HEK293 (cell line): ENCODE measurements around the gene SLC34A3.
A peak's percentile ranks its signal among the peaks of the same experiment; 100 is the strongest.

Source experiments
- BCL11A ChIP-seq: fragments of 450-650 bp; formaldehyde crosslinking; IDR thresholded peaks from 2 replicates; pipeline ENCODE4 v1.5.1; 2016; ENCODE audit warnings: low read depth, missing biosample characterization, missing genetic modification characterization
- BCL11B ChIP-seq: fragments of 450-650 bp; formaldehyde crosslinking; IDR thresholded peaks from 2 replicates; pipeline ENCODE4 v1.5.1; 2016; ENCODE audit warnings: low read depth, missing biosample characterization, missing genetic modification characterization
- GLIS2 ChIP-seq: fragments of 450-650 bp; formaldehyde crosslinking; IDR thresholded peaks from 2 replicates; pipeline ENCODE4 v1.5.1; 2016; ENCODE audit warnings: missing biosample characterization, missing genetic modification characterization
- HOXD13 ChIP-seq: sonication (generic); formaldehyde crosslinking; IDR thresholded peaks from 2 replicates; pipeline ENCODE4 v1.8.0; 2022; ENCODE audit warnings: missing genetic modification reagents, borderline replicate concordance
- IKZF3 ChIP-seq: fragments of 450-650 bp; IDR thresholded peaks from 2 replicates; pipeline ENCODE4 v1.5.0; 2018; ENCODE audit warnings: missing biosample characterization, mild to moderate bottlenecking, missing genetic modification characterization, moderate library complexity
- KLF1 ChIP-seq: fragments of 450-650 bp; formaldehyde crosslinking; IDR thresholded peaks from 2 replicates; pipeline ENCODE4 v1.5.1; 2016; ENCODE audit warnings: missing biosample characterization, missing genetic modification characterization
- KLF10 ChIP-seq: fragments of 450-650 bp; IDR thresholded peaks from 2 replicates; pipeline ENCODE4 v1.5.1; 2018; ENCODE audit warnings: missing biosample characterization, mild to moderate bottlenecking, missing genetic modification characterization
- KLF16 ChIP-seq: fragments of 450-650 bp; formaldehyde crosslinking; IDR thresholded peaks from 2 replicates; pipeline ENCODE4 v1.5.1; 2017; ENCODE audit warnings: missing biosample characterization, missing genetic modification characterization
- RBAK ChIP-seq: fragments of 450-650 bp; formaldehyde crosslinking; IDR thresholded peaks from 2 replicates; pipeline ENCODE4 v1.5.1; 2016; ENCODE audit warnings: missing biosample characterization, missing genetic modification characterization
- SP3 ChIP-seq: fragments of 450-650 bp; formaldehyde crosslinking; IDR thresholded peaks from 2 replicates; pipeline ENCODE4 v1.5.1; 2016; ENCODE audit warnings: missing biosample characterization, missing genetic modification characterization
- WT1 ChIP-seq: fragments of 450-650 bp; formaldehyde crosslinking; IDR thresholded peaks from 2 replicates; pipeline ENCODE4 v1.5.1; 2016; ENCODE audit warnings: missing biosample characterization, missing genetic modification characterization
- ZBTB11 ChIP-seq: fragments of 450-650 bp; formaldehyde crosslinking; conservative IDR thresholded peaks from 2 replicates; pipeline ENCODE4 v1.5.1; 2016; ENCODE audit warnings: low read depth, missing biosample characterization, missing genetic modification characterization
- ZBTB20 ChIP-seq: fragments of 450-650 bp; formaldehyde crosslinking; IDR thresholded peaks from 2 replicates; pipeline ENCODE4 v1.5.1; 2016; ENCODE audit warnings: missing biosample characterization, missing genetic modification characterization
- ZEB2 ChIP-seq: fragments of 450-650 bp; formaldehyde crosslinking; IDR thresholded peaks from 2 replicates; pipeline ENCODE4 v1.5.1; 2016; ENCODE audit warnings: missing biosample characterization, missing genetic modification characterization
- ZIC2 ChIP-seq: fragments of 450-650 bp; formaldehyde crosslinking; IDR thresholded peaks from 2 replicates; pipeline ENCODE4 v1.5.1; 2016; ENCODE audit warnings: missing biosample characterization, missing genetic modification characterization
- ZNF10 ChIP-seq: fragments of 450-650 bp; formaldehyde crosslinking; IDR thresholded peaks from 2 replicates; pipeline ENCODE4 v1.5.1; 2017; ENCODE audit warnings: missing biosample characterization, missing genetic modification characterization
- ZNF155 ChIP-seq: fragments of 450-650 bp; formaldehyde crosslinking; IDR thresholded peaks from 2 replicates; pipeline ENCODE4 v1.5.1; 2016; ENCODE audit warnings: missing biosample characterization, missing genetic modification characterization
- ZNF2 ChIP-seq: fragments of 450-650 bp; formaldehyde crosslinking; IDR thresholded peaks from 2 replicates; pipeline ENCODE4 v1.5.1; 2016; ENCODE audit warnings: missing biosample characterization, missing genetic modification characterization
- ZNF239 ChIP-seq: fragments of 450-650 bp; formaldehyde crosslinking; IDR thresholded peaks from 2 replicates; pipeline ENCODE4 v1.5.1; 2016; ENCODE audit warnings: missing biosample characterization, missing genetic modification characterization
- ZNF24 ChIP-seq: fragments of 450-650 bp; formaldehyde crosslinking; IDR thresholded peaks from 2 replicates; pipeline ENCODE4 v1.5.1; 2016; ENCODE audit warnings: missing biosample characterization, missing genetic modification characterization
- ZNF423 ChIP-seq: fragments of 450-650 bp; formaldehyde crosslinking; IDR thresholded peaks from 2 replicates; pipeline ENCODE4 v1.5.1; 2016; ENCODE audit warnings: missing biosample characterization, missing genetic modification characterization
- ZNF426 ChIP-seq: fragments of 450-650 bp; formaldehyde crosslinking; IDR thresholded peaks from 2 replicates; pipeline ENCODE4 v1.5.1; 2017; ENCODE audit warnings: missing biosample characterization, missing genetic modification characterization, mild to moderate bottlenecking, inconsistent platforms, moderate library complexity
- ZNF610 ChIP-seq: fragments of 450-650 bp; formaldehyde crosslinking; IDR thresholded peaks from 2 replicates; pipeline ENCODE4 v1.5.1; 2016; ENCODE audit warnings: missing biosample characterization, missing genetic modification characterization, borderline replicate concordance
- ZNF692 ChIP-seq: fragments of 450-650 bp; formaldehyde crosslinking; IDR thresholded peaks from 2 replicates; pipeline ENCODE4 v1.5.1; 2016; ENCODE audit warnings: missing biosample characterization, missing genetic modification characterization
- TF ChIP-seq, protein P1 (sequence below): fragments of 450-650 bp; formaldehyde crosslinking; IDR thresholded peaks from 2 replicates; pipeline ENCODE4 v1.5.1; 2016; ENCODE audit warnings: missing biosample characterization, missing genetic modification characterization
- TF ChIP-seq, protein P2 (sequence below): fragments of 450-650 bp; formaldehyde crosslinking; IDR thresholded peaks from 2 replicates; pipeline ENCODE4 v1.5.1; 2016; ENCODE audit warnings: missing biosample characterization, missing genetic modification characterization
- TF ChIP-seq, protein P3 (sequence below): fragments of 450-650 bp; IDR thresholded peaks from 2 replicates; pipeline ENCODE4 v1.5.1; 2018; ENCODE audit warnings: missing biosample characterization, missing genetic modification characterization

SLC34A3 gene

GRCh38 chr9:137200311-137201204, 30.1 kb upstream of the SLC34A3 start, which contains the start of gene TPRN (continued):
- TF ChIP-seq BCL11B (tag by site-specific recombination) (peak; percentile 91), WT1 (tag by site-specific recombination) (no peak), ZIC2 (peak; percentile 49), IKZF3 (no peak), BCL11A (tag by site-specific recombination) (peak; percentile 85), ZNF239 (tag by site-specific recombination) (no peak), ZNF426 (tag by site-specific recombination) (no peak), KLF1 (peak; percentile 47; the same call in 1 of the 2 replicates), HOXD13 (CRISPR knock-in tag) (no peak), RBAK (tag by site-specific recombination) (no peak), ZNF692 (tag by site-specific recombination) (no peak), KLF10 (tag by site-specific recombination) (peak; percentile 99), SP3 (tag by site-specific recombination) (peak; percentile 97), GLIS2 (tag by site-specific recombination) (peak; percentile 100), ZNF2 (tag by site-specific recombination) (0 out of 2 replicates have a peak, but pooled peaks have one; percentile 41), ZBTB11 (peak; percentile 79), ZNF10 (tag by site-specific recombination) (no peak), ZNF155 (tag by site-specific recombination) (no peak), ZEB2 (tag by site-specific recombination) (peak; percentile 87), ZNF24 (no peak), ZNF610 (tag by site-specific recombination) (no peak; the same call in 1 of the 2 replicates), ZNF423 (tag by site-specific recombination) (peak; percentile 64; the same call in 1 of the 2 replicates), KLF16 (tag by site-specific recombination) (peak; percentile 74; the same call in 1 of the 2 replicates), ZBTB20 (peak; percentile 60; the same call in 1 of the 2 replicates)
- TF ChIP-seq, protein P1, sequence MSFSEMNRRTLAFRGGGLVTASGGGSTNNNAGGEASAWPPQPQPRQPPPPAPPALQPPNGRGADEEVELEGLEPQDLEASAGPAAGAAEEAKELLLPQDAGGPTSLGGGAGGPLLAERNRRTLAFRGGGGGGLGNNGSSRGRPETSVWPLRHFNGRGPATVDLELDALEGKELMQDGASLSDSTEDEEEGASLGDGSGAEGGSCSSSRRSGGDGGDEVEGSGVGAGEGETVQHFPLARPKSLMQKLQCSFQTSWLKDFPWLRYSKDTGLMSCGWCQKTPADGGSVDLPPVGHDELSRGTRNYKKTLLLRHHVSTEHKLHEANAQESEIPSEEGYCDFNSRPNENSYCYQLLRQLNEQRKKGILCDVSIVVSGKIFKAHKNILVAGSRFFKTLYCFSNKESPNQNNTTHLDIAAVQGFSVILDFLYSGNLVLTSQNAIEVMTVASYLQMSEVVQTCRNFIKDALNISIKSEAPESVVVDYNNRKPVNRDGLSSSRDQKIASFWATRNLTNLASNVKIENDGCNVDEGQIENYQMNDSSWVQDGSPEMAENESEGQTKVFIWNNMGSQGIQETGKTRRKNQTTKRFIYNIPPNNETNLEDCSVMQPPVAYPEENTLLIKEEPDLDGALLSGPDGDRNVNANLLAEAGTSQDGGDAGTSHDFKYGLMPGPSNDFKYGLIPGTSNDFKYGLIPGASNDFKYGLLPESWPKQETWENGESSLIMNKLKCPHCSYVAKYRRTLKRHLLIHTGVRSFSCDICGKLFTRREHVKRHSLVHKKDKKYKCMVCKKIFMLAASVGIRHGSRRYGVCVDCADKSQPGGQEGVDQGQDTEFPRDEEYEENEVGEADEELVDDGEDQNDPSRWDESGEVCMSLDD, result peak; percentile 99
- TF ChIP-seq, protein P2, sequence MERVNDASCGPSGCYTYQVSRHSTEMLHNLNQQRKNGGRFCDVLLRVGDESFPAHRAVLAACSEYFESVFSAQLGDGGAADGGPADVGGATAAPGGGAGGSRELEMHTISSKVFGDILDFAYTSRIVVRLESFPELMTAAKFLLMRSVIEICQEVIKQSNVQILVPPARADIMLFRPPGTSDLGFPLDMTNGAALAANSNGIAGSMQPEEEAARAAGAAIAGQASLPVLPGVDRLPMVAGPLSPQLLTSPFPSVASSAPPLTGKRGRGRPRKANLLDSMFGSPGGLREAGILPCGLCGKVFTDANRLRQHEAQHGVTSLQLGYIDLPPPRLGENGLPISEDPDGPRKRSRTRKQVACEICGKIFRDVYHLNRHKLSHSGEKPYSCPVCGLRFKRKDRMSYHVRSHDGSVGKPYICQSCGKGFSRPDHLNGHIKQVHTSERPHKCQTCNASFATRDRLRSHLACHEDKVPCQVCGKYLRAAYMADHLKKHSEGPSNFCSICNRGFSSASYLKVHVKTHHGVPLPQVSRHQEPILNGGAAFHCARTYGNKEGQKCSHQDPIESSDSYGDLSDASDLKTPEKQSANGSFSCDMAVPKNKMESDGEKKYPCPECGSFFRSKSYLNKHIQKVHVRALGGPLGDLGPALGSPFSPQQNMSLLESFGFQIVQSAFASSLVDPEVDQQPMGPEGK (tag by site-specific recombination), result peak; percentile 97
- TF ChIP-seq, protein P3, sequence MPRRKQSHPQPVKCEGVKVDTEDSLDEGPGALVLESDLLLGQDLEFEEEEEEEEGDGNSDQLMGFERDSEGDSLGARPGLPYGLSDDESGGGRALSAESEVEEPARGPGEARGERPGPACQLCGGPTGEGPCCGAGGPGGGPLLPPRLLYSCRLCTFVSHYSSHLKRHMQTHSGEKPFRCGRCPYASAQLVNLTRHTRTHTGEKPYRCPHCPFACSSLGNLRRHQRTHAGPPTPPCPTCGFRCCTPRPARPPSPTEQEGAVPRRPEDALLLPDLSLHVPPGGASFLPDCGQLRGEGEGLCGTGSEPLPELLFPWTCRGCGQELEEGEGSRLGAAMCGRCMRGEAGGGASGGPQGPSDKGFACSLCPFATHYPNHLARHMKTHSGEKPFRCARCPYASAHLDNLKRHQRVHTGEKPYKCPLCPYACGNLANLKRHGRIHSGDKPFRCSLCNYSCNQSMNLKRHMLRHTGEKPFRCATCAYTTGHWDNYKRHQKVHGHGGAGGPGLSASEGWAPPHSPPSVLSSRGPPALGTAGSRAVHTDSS (tag by site-specific recombination), result peak; percentile 26; the same call in 1 of the 2 replicates
